Progenitor cell of endocrine pancreas (in vitro differentiated cells): Measurements from ENCODE around the gene ZBTB45. TPM values are rescaled to one million over a fixed set of nuclear protein-coding genes. Genes with fewer than 3 reads are reported as not detected.

Source experiments
- DNase-seq: peaks from one replicate; pipeline ENCODE4 v3.0.0; 2021; ENCODE audit warnings: low spot score; ENCODE audit not compliant: unreplicated experiment
- H3K27ac Mint-ChIP-seq: 2 replicates; pipeline ENCODE4 v1.8.0; 2021; ENCODE audit warnings: mild to moderate bottlenecking, moderate library complexity, mixed read lengths
- H3K27me3 Mint-ChIP-seq: 2 replicates; pipeline ENCODE4 v1.8.0; 2021; ENCODE audit warnings: mixed read lengths
- H3K36me3 Mint-ChIP-seq: 2 replicates; pipeline ENCODE4 v1.8.0; 2022; ENCODE audit warnings: mixed read lengths; ENCODE audit not compliant: insufficient read depth
- H3K4me1 Mint-ChIP-seq: 2 replicates; pipeline ENCODE4 v1.8.0; 2021; ENCODE audit warnings: low read depth, mixed read lengths
- H3K4me3 Mint-ChIP-seq: 2 replicates; pipeline ENCODE4 v1.8.0; 2021; ENCODE audit warnings: low read depth, mild to moderate bottlenecking, moderate library complexity, mixed read lengths
- H3K9me3 Mint-ChIP-seq: 2 replicates; pipeline ENCODE4 v1.8.0; 2021; ENCODE audit warnings: low read depth, mixed read lengths
- total RNA-seq: library from RNA; stranded (reverse); gene quantifications from 2 replicates; pipeline ENCODE4 v1.2.1, GENCODE V29; 2021
- TF ChIP-seq, protein P1 (sequence below): fragments of 200-600 bp; sonication (generic); IDR thresholded peaks from one replicate; pipeline ENCODE4 v1.5.0; 2021; ENCODE audit warnings: antibody characterized with exemption, mild to moderate bottlenecking; ENCODE audit not compliant: unreplicated experiment

The ZBTB45 gene
- total RNA-seq, 1 donor from 2014 or later, result 22.7 TPM

DNA sequence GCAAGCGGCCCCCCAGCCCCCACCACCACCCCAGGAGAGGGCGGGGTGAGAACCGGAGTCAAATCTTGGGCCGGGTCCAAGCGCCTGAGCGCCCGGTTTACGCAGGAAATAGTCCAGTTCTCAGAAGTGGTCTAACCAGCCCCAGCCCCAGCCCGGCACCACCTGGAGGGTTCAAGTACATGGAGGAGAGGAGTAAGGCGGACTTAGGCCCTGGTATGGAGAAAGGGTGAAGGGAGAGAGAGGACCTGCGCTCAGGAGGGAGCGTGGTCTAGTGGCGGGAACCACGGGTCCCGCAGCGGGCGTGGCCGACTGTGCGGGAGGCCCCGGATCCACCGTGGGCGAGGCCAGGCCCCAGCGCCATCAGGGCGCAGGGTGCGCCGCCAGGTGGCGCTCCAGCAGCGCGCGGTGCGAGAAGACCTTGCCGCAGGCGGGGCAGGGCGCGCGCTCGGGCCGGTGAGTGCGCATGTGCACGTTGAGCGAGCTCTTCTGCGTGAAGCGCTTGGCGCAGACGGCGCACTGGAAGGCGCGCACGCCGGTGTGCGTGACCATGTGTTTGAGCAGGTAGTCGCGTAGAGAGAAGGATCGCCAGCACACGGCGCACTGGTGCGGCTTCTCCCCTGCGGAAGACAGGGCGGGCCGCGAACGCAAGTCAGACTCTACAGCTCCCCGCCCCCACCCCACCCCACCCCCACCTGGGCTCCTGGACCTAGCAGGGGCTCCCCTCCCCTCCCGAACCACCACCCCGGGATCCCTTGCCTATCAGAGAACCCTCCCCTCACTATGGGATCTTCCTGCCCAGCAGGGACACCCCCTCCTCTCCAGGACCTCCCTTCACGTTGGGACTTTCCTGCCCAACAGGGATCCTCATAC is 5.7 kb downstream of the ZBTB45 start:
- H3K4me3 Mint-ChIP-seq, result peak overlapping the region; percentile 69
- peak; percentile 94 for DNase-seq
- TF ChIP-seq, protein P1, sequence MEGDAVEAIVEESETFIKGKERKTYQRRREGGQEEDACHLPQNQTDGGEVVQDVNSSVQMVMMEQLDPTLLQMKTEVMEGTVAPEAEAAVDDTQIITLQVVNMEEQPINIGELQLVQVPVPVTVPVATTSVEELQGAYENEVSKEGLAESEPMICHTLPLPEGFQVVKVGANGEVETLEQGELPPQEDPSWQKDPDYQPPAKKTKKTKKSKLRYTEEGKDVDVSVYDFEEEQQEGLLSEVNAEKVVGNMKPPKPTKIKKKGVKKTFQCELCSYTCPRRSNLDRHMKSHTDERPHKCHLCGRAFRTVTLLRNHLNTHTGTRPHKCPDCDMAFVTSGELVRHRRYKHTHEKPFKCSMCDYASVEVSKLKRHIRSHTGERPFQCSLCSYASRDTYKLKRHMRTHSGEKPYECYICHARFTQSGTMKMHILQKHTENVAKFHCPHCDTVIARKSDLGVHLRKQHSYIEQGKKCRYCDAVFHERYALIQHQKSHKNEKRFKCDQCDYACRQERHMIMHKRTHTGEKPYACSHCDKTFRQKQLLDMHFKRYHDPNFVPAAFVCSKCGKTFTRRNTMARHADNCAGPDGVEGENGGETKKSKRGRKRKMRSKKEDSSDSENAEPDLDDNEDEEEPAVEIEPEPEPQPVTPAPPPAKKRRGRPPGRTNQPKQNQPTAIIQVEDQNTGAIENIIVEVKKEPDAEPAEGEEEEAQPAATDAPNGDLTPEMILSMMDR, result peak; percentile 98
- H3K4me1 Mint-ChIP-seq, result peaks cover 21% of the 10 kb centered on the region
- no peaks in the 10 kb centered on the region for H3K27me3 Mint-ChIP-seq
- H3K36me3 Mint-ChIP-seq, result peaks cover 3% of the 10 kb centered on the region
- H3K9me3 Mint-ChIP-seq, result no peaks in the 10 kb centered on the region
- peak overlapping the region; percentile 49 for H3K27ac Mint-ChIP-seq

DNA sequence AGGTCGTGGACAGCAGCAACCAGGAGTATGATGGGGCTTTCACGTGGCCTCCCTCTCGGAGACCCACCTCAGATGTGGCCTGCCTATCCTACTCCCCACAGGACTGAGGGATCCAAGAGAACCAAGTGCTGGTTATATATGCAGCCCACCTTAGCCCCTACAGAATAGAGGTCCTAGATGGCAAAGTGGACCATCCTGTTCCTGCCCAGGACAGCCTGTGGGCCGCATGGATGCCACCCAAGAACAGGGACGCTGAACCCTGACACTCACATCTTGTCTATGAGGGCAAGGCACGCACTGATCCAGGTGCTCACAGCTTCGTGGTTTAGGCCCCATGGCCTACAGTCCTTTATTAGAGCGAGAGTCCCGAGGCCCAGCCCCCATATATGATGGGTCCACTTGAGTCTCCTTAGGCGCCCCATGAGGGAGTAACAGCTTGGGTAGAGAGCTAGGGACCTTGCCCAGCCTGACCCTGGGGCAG is 6.4 kb downstream of the ZBTB45 start:
- H3K4me1 Mint-ChIP-seq, result peaks cover 15% of the 10 kb centered on the region
- peaks cover 3% of the 10 kb centered on the region for H3K36me3 Mint-ChIP-seq
- TF ChIP-seq, protein P1, result no peak
- H3K27ac Mint-ChIP-seq, result no peak overlapping the region
- DNase-seq, result no peak
- no peak overlapping the region for H3K4me3 Mint-ChIP-seq
- H3K27me3 Mint-ChIP-seq, result no peaks in the 10 kb centered on the region
- no peaks in the 10 kb centered on the region for H3K9me3 Mint-ChIP-seq

DNA sequence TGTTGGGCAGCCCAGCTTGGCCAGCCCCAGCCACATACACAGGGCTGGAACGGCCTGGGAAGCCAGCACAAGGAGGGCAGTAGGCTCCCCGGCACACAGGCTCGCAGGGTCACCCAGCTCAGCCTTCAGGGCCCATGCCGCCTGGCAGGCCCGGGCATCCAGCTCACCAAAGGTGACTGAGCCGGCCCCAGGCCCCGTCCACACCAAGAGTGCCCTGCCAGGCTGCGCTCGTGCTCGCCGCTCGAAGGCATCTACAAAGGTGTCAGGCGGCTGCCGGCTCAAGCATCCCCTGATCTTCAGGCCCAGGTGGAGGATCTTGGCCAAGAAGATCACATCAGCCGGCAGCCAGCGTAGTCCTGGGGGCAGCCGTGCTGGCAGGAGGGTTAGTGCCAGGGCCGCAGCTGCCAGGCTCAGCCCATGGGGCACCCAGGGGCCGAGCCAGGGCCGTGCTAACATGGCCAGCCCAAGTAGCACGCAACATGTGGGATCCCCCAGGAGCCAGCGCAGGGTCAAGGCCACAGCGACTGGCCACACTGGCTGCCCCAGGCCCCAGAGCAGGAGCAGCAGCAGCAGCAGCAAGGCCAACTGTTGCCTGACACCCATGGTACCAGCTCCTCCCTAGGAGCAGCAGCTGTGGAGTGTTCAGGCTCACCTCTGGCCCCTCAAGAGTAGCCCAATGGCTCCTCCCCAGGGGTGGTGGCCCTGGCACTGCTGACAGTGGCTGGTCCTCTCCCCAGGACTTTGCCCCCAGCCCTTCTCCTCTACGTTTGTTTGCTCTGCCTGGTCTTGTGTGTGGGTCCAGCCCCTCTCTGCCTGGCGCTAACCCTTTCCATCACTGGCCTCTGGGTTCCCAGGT is 8.0 kb downstream of the ZBTB45 start, which contains the start of gene SLC27A5:
TSS of gene SLC27A5 (minus strand) at position 640 of the 856 bp plus-strand sequence. CDS start at position 603, 37 bp downstream.
- H3K36me3 Mint-ChIP-seq, result peaks cover 6% of the 10 kb centered on the region
- no peak within 1 kb of the TSS for H3K4me3 Mint-ChIP-seq
- H3K4me1 Mint-ChIP-seq, result peaks cover 11% of the 10 kb centered on the region
- H3K27ac Mint-ChIP-seq, result no peak within 1 kb of the TSS
- no peaks in the 10 kb centered on the region for H3K27me3 Mint-ChIP-seq
- TF ChIP-seq, protein P1, result no peak
- no peak for DNase-seq
- H3K9me3 Mint-ChIP-seq, result peaks cover 5% of the 10 kb centered on the region

DNA sequence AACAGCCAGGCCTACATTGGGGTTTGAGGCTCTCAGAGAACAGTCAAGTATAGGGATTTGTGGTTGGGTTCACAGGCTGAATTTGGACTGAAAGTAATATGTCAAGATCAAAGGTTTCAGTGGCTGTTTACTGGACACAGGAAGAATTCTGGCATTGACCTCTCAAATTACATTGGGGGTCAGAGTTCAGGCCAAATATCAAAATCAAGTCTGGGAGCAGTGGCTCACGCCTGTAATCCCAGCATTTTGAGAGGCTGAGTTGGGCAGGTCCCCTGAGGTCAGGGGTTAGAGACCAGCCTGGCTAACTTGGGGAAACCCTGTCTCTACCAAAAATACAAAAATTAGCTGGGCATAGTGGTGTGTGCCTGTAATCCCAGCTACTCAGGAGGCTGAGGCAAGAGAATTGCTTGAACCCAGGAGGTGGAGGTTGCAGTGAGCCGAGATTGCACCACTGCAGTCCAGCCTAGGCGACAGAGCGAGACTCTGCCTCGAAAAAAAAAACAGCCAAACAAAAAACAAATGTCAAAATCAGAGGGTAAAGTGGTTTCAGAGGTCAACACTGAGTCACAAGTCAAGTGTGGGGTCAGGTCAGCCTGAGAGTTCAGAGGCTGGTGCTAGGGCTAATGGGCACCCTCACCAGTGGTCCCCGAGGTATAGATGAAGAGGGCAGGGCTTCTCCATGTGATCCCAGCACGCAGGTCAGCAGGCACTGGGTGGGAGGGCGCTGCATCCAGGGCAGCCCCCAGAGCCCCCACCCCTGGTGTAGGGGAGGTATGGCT is 9.3 kb downstream of the ZBTB45 start:
- Mint-ChIP-seq H3K9me3 (peaks cover 5% of the 10 kb centered on the region), H3K27me3 (no peaks in the 10 kb centered on the region), H3K27ac (no peak overlapping the region), H3K4me1 (peaks cover 6% of the 10 kb centered on the region), H3K36me3 (peaks cover 3% of the 10 kb centered on the region), H3K4me3 (no peak overlapping the region)
- TF ChIP-seq, protein P1, result no peak
- DNase-seq, result no peak
